ENCODE measurements around the gene KAZN.

The KAZN gene

GRCh38 chr1:14901371-14901954, 303.0 kb downstream of the KAZN start:
- DNase-seq (ENCODE audit: extremely low read depth, low read depth) = no peak
- TF ChIP-seq CTCF (IDR thresholded peaks at IDR 0.05; ENCODE audit: low read depth, low read length) = no peak

- TF ChIP-seq CTCF (IDR thresholded peaks at IDR 0.05; ENCODE audit: low read depth, low read length) = no peak
- DNase-seq (ENCODE audit: extremely low read depth, low read depth) = no peak
These were observed 305.4 kb downstream of the KAZN start for GRCh38 chr1:14903922-14904321.

GRCh38 chr1:14906665-14907064, 308.2 kb downstream of the KAZN start:
- DNase-seq (ENCODE audit: extremely low read depth, low read depth) = no peak
- no peak for TF ChIP-seq CTCF (IDR thresholded peaks at IDR 0.05; ENCODE audit: low read depth, low read length)

- DNase-seq (ENCODE audit: extremely low read depth, low read depth) = no peak
- TF ChIP-seq CTCF (IDR thresholded peaks at IDR 0.05; ENCODE audit: low read depth, low read length) = no peak
These were observed 308.9 kb downstream of the KAZN start for GRCh38 chr1:14907416-14907815.

GRCh38 chr1:14909273-14909672, 310.8 kb downstream of the KAZN start:
- DNase-seq (ENCODE audit: extremely low read depth, low read depth) = no peak
- no peak for TF ChIP-seq CTCF (IDR thresholded peaks at IDR 0.05; ENCODE audit: low read depth, low read length)

GRCh38 chr1:14909920-14910460, 311.5 kb downstream of the KAZN start:
- no peak for DNase-seq (ENCODE audit: extremely low read depth, low read depth)
- TF ChIP-seq CTCF (IDR thresholded peaks at IDR 0.05; ENCODE audit: low read depth, low read length) = no peak

- TF ChIP-seq CTCF (IDR thresholded peaks at IDR 0.05; ENCODE audit: low read depth, low read length) = no peak
- DNase-seq (ENCODE audit: extremely low read depth, low read depth) = no peak
These were observed 312.7 kb downstream of the KAZN start for GRCh38 chr1:14910984-14911721.
